Activated naive CD4-positive, alpha-beta T cell treated with anti-CD3 and anti-CD28 coated beads, Interleukin-2, amount 50 U/mL, for 72 hours (primary cell): ENCODE results near the gene NTMT1. TPM values are rescaled to one million over a fixed set of nuclear protein-coding genes. Genes with fewer than 3 reads are reported as not detected.
"Not testable (repeated sequence)": the region's sequence is repeated elsewhere in the genome, so short reads cannot be mapped to it uniquely, and the experiment has no call there.

ENCODE experiments used
- ATAC-seq, 2 donors: fragments of 150-1000 bp; cut with Tn5 transposase; 2 replicates each; pipeline ENCODE4 v1.10.0; 2021; ENCODE audit warnings: mild to moderate bottlenecking in 2 of 2, moderate library complexity in 2 of 2
- DNase-seq, 2 donors: peaks; one replicate each; pipeline ENCODE4 v3.0.0; 2021 to 2022; ENCODE audit warnings: low spot score in 2 of 2
- H3K27ac Mint-ChIP-seq, 2 donors: one replicate each; pipeline ENCODE4 v1.8.0; 2022; ENCODE audit warnings: mild to moderate bottlenecking in 2 of 2, mixed read lengths in 2 of 2
- H3K36me3 Mint-ChIP-seq, 2 donors: one replicate each; pipeline ENCODE4 v1.8.0; 2022; ENCODE audit warnings: mixed read lengths in 2 of 2
- H3K9me3 Mint-ChIP-seq, 2 donors: one replicate each; pipeline ENCODE4 v1.8.0; 2022; ENCODE audit warnings: mixed read lengths in 2 of 2
- total RNA-seq, 2 donors: library from RNA; stranded (reverse); gene quantifications; one replicate each; pipeline ENCODE4 v1.2.3, GENCODE V29; 2022

NTMT1 gene
- total RNA-seq, 2 donors from 2014 or later = 47.5 to 56.4 TPM

DNA sequence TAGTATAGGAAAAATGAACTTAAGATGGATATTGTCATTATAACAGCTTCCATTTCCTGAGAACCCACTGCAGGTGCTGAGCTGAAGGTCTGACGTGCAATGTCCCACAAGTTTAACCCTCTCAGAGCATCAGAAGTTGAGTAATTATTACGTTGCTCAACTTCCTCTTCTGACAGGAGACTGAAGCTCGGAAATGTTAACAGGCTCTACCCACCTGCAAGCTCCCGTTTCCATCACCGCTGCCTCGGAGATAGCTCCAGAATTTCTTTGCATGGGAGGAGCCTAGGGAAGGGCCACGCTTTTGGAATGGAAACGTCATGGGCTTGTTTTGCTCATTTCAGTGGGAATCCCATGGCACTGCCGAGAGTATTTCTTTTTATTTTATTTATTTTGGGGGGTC, 1.0 kb upstream of the NTMT1 start:
- H3K27ac Mint-ChIP-seq = peak overlapping the region; percentile 89 to 97
- DNase-seq (no peak), ATAC-seq (peak; percentile 39 to 43)
- no peaks in the 10 kb centered on the region for H3K9me3 Mint-ChIP-seq
- H3K36me3 Mint-ChIP-seq = peaks cover 7 to 18% of the 10 kb centered on the region in 2 donors

DNA sequence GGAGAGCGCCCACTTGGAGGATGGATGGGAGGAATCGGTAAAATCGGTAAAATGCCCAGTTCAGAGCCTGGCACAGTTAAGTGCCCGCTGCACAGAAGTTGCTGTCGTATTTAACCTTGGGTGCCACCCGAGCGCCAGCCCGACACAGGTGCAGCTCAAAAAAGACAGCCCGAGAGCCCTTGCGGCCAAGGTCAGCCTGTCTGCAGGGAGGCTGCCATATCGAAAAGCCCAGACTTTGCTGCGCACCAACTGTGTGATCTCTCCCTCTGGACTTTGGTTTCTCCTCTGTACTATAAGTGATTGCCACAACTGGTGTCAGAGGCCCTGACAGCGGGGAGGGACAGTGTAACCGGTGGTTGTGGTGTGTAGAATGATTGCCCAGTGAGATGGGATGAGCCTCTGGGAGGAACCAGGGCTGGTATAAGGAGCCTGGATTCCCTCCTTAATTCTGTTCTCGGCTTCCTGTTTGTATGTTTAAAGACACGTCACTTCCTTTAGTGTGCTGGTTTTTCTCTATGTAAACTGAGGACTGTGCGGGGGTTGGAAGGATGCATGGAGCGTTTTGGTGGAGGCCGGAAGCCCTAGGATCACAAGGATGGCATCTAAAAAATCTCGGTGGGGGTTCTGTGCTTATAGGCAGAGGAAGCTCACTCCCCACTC, 792 bp downstream of the NTMT1 start:
- DNase-seq = no peak
- H3K36me3 Mint-ChIP-seq = peaks cover 10 to 18% of the 10 kb centered on the region in 2 donors

DNA sequence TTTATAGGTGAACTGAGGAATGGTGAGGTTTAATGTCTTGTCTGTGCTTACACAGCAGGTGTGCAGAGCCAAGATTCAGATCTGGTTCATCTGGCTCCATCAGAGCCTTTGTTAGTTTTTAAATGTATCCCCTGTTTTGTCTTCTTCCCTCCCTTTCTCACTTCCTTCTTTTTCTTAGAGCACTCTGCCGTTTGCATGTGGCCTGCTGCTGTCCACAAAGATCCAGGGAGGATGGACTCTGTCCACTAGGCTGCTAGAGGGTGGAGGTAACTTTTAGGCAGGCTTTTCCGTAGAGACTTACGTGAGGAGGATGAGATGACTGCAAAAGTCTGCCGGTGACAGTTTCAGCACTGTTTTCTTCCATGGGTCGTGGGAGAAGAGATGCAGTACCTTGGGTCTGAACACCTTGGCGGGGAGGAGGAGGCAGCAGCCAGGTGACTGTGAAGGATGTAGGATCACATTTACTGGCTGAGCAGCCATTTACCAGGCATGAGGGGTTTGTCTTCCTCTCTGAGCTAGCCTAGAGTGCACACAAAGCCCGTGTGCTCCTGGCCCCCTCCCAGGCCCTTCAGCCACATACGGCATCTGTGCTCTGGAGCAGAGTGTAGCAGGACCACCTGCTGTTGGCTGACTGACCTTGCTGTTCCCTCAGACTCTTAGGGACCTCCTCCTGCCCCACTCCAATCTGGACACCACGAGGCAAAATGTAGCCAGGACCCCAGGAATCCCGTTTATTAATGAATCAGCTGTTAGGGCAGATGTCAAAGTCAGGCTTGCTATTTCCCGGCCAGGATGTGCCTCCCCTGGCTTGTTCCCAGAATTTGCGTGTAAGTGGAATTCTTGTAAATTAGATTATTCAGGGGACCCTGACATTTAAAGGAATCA, 1.8 kb downstream of the NTMT1 start:
- no peaks in the 10 kb centered on the region for H3K9me3 Mint-ChIP-seq
- H3K36me3 Mint-ChIP-seq = peaks cover 12 to 18% of the 10 kb centered on the region in 2 donors
- ATAC-seq (no peak), DNase-seq (no peak)
- H3K27ac Mint-ChIP-seq = peak overlapping the region; percentile 78 to 89

More for the DNA sequence above, 792 bp downstream of the NTMT1 start:
- Mint-ChIP-seq H3K9me3 (no peaks in the 10 kb centered on the region), H3K27ac (peak overlapping the region; percentile 89 to 97)
- peak; percentile 36 to 38 for ATAC-seq

DNA sequence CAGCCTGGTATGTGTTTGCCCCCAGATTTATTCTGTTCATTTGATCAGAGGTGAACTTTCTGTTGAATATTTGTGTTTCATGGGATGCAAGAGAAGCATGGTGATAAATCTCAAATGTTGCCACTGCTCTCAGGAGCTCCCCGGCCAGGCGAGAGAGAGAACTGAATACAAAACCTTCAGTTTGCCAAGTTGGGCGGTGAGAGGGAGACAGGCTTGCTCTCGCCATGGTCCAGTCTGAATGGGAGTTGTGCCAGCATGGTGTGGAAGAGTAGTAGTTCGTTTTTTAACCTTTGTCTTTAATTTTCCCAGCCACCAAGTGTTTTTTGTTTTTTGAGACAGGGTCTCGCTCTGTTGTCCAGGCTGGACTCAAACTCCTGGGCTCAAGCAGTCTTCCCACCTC, 2.7 kb downstream of the NTMT1 start:
- no peak for DNase-seq
- peak overlapping the region; percentile 62 to 68 for H3K27ac Mint-ChIP-seq
- H3K36me3 Mint-ChIP-seq = peaks cover 12 to 18% of the 10 kb centered on the region in 2 donors
- no peaks in the 10 kb centered on the region for H3K9me3 Mint-ChIP-seq
- ATAC-seq = no peak

DNA sequence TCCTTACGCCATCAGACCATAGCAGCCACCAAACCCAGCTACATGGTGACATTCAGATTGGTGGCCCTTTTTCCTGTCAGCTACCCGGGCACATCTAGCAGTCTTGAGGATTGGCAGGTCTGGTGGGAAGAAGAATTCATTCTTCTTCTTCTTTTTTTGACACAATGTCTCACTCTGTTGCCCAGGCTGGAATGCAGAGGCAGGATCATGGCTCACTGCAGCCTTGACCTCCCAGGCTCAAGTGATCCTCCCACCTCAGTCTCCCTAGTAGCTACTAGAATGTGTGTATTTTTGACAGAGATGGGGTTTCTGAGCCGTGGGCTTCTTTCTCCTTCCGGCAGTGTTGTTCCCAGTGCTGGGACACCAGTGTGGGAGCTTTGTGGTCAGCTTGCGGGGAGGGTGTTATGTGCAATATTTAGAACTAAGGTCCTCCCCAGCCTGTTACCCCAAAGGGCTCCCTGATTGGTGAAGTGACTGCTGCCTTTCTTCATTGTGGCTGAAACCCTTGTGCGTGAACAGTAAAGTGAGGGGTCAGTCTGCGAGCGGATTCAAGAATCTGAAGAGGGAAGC, 3.4 kb downstream of the NTMT1 start:
- DNase-seq (no peak), ATAC-seq (no peak)
- H3K9me3 Mint-ChIP-seq = no peaks in the 10 kb centered on the region
- H3K36me3 Mint-ChIP-seq = peaks cover 12 to 18% of the 10 kb centered on the region in 2 donors
- peak overlapping the region; percentile 68 to 88 for H3K27ac Mint-ChIP-seq

DNA sequence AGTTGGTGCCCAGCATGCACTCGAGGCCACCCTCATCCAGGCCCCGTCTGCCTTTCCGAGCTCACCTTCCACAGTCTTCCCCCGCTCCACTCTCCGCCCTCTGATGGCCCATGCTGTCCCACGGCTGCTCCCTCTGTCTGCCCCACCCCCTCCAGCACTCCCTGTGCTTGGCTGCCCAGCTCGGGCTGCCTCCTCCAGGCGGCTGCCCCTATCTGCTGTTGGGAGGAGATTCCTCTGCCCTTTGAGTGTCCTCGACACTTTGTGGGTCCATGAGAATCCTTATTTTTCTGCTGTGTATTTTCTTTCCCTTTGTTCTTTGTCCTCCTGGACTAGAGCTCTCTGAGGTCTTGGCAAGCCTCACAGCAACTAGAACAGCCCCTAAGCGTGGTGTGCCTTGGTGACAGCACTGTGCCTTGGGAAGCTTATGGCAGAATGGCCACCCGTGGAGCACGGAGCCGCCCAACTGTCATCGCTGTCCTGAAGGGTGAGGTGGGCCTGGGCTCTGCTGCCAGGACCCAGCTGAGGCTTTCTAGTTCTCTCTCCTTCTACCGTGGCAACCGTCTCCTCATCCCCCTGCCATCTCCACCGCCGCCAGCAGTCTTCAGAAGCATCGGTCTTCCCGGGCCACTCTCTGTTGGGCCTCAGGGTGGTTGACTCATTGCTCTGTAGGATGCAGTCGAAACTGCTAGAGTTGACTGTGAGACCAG, 5.2 kb downstream of the NTMT1 start:
- DNase-seq (no peak), ATAC-seq (no peak)
- Mint-ChIP-seq H3K9me3 (no peaks in the 10 kb centered on the region), H3K36me3 (peaks cover 12 to 23% of the 10 kb centered on the region in 2 donors), H3K27ac (peak overlapping the region; percentile 68 to 79)

DNA sequence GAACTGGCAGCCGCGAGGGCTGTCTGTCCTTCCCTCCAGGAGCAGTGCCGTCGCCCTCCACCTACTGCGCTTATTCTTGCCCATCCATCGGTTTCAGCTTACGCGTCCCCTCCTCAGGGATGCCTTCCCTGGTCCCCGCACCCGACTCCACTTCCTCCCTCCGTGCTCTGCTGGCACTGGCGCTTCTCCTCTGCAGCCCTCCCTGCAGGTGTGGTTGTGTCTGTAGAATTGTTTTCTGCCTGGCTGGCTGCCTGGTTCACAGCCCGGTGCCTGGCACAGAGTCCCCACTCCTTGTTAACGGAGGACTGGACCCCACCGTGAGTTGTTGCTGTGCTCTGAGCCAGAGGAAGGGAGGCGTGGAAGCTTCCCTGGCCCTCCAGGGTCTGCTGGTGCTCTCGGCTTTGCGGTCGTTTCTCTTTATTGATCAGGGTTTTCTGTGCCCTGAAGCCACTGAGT, 5.7 kb downstream of the NTMT1 start:
- H3K9me3 Mint-ChIP-seq = no peaks in the 10 kb centered on the region
- peak overlapping the region; percentile 68 to 79 for H3K27ac Mint-ChIP-seq
- DNase-seq (no peak), ATAC-seq (no peak)
- H3K36me3 Mint-ChIP-seq = peaks cover 10 to 18% of the 10 kb centered on the region in 2 donors

DNA sequence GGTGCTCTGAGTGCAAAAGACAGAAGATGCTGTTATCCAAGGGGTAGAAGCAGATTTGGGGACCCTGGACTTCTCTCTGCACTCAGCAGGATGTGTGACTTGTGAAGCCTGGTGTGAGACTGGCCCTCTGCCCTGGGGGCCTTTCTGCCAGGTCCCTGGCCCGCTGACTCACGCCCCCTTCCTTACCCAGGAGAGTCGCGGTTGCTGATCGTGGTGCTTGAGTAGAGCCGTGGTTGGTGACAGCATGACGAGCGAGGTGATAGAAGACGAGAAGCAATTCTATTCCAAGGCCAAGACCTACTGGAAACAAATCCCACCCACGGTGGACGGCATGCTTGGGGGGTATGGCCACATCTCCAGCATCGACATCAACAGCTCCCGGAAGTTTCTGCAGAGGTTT, 6.5 kb downstream of the NTMT1 start:
- DNase-seq (no peak), ATAC-seq (peak in 1 of 2 donors; percentile 52)
- Mint-ChIP-seq H3K27ac (peak overlapping the region in 1 of 2 donors; percentile 72), H3K9me3 (no peaks in the 10 kb centered on the region), H3K36me3 (peaks cover 5 to 10% of the 10 kb centered on the region in 2 donors)

DNA sequence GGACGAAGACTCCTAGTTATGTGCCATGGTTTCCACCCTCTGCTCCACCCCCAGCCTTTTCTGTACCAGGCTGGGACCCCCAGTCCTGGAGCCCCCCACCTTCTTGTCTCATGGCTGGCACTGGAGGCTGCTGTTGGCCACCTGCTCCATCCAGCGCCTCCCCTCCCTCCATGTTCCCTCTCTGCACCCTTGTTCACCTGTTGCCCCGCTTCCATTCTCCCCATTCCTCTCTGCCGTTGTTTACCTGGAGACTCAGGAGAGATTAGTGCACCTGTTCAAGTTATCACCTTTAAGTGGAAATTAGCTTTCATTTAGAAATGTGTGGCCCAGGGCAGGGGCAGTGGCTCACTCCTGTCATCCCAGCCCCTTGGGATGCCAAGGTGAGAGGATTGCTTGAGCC, 7.2 kb downstream of the NTMT1 start:
- DNase-seq = no peak
- no peak overlapping the region for H3K27ac Mint-ChIP-seq
- H3K9me3 Mint-ChIP-seq = no peaks in the 10 kb centered on the region
- no peak for ATAC-seq
- H3K36me3 Mint-ChIP-seq = peaks cover 5 to 10% of the 10 kb centered on the region in 2 donors

DNA sequence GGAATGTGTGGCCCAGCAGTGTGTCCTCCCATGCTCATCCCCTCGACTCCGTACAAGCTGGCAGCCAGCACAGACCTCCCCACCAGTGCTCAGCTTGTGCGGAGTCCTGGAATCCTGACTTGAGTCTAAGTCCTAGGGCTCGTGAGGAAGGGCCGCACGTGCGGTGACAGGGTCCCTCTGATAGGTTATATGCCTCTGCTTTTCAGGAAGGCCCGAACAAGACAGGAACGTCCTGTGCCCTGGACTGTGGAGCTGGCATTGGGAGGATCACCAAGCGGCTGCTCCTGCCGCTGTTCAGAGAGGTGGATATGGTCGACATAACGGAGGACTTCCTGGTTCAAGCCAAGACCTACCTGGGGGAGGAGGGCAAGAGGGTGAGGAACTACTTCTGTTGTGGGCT, 7.9 kb downstream of the NTMT1 start:
- no peaks in the 10 kb centered on the region for H3K9me3 Mint-ChIP-seq
- H3K36me3 Mint-ChIP-seq = peaks cover 5 to 10% of the 10 kb centered on the region in 2 donors
- H3K27ac Mint-ChIP-seq = no peak overlapping the region
- ATAC-seq (no peak), DNase-seq (no peak)

DNA sequence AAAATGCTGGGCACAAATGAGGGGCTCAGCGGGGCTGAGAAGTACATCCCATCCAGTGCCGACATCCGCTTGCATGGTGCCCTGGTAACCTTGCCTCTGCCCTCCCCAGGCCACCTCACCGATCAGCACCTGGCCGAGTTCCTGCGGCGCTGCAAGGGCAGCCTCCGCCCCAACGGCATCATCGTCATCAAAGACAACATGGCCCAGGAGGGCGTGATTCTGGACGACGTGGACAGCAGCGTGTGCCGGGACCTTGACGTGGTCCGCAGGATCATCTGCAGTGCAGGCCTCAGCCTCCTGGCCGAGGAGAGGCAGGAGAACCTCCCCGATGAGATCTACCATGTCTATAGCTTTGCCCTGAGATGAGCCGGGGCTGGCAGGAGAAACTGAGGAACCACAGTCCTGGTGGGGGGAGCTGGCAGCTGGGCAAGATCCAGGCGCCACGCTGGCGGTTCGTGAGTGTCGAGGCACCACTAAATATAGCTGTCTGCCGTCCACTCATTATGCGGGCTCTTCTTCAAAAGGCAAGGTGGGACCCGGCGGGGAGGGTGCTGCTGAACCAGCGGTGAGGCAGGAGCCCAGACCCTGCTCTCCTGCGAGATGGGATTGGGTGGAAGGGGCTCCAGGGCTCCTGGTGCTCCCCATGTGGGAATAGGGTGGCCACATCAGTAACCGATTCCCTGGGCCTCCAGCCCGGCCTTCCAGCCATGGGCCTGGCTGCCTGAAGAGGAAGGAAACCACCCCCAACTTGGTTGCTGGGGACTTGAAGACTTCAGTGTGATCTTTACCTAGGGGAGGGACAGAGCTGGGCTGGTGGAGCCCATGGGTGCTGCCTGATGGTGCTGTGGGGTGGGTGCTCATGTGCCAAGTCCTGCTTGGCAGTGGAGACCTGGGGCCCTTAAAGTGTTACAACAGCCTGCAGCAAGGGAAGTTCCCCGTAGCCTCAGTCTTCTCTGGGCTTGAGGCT, 9.4 kb downstream of the NTMT1 start:
- no peak for DNase-seq
- peak overlapping the region; percentile 18 to 65 for H3K27ac Mint-ChIP-seq
- no peak for ATAC-seq
- H3K36me3 Mint-ChIP-seq = peaks cover 5 to 10% of the 10 kb centered on the region in 2 donors
- no peaks in the 10 kb centered on the region for H3K9me3 Mint-ChIP-seq

DNA sequence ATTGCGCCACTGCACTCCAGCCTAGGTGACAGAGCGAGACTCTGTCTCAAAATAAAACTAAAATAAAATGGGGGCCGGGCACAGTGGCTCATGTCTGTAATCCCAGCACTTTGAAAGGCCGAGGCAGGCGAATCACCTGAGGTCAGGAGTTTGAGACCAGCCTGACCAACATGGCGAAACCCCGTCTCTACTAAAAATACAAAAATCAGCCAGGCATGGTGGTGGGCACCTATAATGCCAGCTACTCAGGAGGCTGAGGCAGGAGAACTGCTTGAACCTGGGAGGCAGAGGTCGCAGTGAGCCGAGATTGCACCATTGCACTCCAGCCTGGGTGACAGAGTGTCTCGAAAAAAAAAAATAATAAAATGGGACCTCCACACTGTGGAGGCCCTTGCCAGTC, 10.4 kb downstream of the NTMT1 start:
- H3K9me3 Mint-ChIP-seq, DNase-seq, ATAC-seq, H3K27ac Mint-ChIP-seq: not testable (repeated sequence)
- peaks cover 5 to 10% of the 10 kb centered on the region in 2 donors for H3K36me3 Mint-ChIP-seq

DNA sequence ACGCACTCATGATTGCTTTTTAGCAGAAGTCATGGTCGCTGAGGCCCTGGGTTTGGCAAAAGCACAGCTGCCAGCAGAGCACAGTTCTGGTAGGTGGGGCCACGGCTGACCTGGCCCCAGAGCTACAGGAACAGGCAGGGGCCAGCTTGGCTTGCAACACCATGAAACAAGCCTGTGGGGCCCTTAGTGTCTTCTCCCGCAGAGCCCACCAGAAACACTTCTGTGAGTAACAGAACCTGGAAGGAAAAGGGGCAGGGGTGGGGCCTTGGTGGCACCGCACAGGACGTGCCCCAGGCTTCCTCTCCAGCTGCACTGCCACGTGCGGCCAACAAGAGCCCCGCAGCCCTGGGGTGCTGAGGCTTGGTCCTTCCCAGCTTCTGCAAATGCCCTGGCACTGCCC, 11.1 kb downstream of the NTMT1 start:
- ATAC-seq (no peak), DNase-seq (no peak)
- no peaks in the 10 kb centered on the region for H3K9me3 Mint-ChIP-seq
- no peak overlapping the region for H3K27ac Mint-ChIP-seq
- H3K36me3 Mint-ChIP-seq = peaks cover 5 to 6% of the 10 kb centered on the region in 2 donors

DNA sequence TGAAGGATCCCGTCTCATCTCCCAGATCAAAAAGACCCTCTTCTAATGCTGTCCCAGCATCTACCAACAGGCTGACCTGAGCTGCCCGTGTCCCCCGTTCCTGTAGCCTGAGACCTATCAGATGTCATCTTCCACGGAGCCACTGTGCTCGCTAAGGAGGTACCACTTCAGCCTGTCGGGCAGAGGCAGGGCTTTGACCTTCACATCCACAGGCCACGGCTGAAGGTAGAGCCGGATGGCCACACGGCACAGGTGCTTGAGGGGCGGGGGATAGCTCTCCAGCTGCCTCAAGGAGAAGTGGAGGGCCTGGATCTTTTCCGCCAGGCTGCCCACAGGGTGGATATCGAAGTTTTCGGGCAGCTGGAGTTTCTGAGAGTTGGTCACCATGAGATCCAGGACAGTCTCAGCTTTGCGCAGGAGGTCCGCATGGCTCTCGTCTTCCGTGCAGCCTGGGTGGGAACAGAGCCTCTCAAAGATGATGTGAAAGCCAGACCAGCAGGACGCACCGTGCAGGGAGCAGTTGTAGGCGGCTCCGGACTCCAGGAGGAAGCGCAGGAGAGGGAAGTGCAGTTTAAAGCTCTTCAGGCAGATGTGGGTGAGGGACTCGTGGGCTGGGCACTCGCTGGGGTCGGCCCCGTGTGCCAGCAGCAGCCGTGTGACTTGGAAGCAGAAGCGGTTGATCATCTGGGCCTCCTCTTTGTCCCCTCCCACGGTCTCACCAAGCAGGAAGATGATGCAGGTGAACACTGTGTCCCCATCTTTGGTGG, 11.9 kb downstream of the NTMT1 start:
- no peak for DNase-seq
- peak overlapping the region in 1 of 2 donors; percentile 47 for H3K27ac Mint-ChIP-seq
- peaks cover 5 to 6% of the 10 kb centered on the region in 2 donors for H3K36me3 Mint-ChIP-seq
- H3K9me3 Mint-ChIP-seq = no peaks in the 10 kb centered on the region
- no peak for ATAC-seq

DNA sequence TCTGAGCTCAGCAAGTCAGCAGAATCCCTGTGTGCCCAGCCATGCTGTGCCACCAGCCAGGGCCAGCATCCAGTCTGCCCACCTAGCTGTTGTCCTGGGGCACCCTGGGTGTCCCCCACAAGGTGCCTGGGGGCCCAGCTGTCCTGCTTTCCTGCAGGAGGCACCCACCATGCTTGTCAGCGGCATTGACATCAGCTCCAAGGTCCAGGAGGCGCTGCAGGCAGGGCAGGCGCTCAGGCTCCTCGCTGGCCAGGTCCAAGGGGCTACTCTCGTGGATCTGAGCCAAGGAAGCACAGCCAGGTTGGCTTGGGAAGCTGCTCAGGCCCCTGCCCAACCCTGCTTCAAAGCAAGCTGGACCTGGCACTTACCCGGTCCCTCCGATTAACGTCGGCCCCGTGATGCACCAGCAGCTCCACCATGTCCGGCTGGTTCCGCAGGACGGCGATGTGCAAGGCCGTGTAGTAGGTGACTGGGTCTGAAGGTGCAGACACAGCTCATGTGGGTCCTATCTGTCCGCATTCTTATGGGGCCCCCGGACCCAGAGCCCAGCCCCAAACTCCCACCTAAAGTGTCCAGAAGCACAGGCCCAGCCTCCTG, 13.2 kb downstream of the NTMT1 start:
- Mint-ChIP-seq H3K9me3 (no peaks in the 10 kb centered on the region), H3K36me3 (peaks cover 5 to 6% of the 10 kb centered on the region in 2 donors), H3K27ac (no peak overlapping the region)
- DNase-seq = no peak
- no peak for ATAC-seq
